Fibroblast of mammary gland (primary cell): ENCODE measurements around the gene ANKRD39.

ENCODE experiments used
- DNase-seq: peaks from one replicate; pipeline ENCODE4 v3.0.0-alpha.2; 2010; ENCODE audit warnings: low read depth
- H3K4me3 ChIP-seq: 2 replicates; pipeline ENCODE4 v1.5.1; 2011; ENCODE audit warnings: low read depth, mild to moderate bottlenecking, low read length, moderate library complexity; ENCODE audit not compliant: control insufficient read depth
- TF ChIP-seq, protein P1 (sequence below): conservative IDR thresholded peaks from 2 replicates; pipeline ENCODE4 v1.5.1; 2011; ENCODE audit warnings: low read depth, low read length, inconsistent platforms; ENCODE audit not compliant: control insufficient read depth, insufficient read depth

Gene ANKRD39

DNA sequence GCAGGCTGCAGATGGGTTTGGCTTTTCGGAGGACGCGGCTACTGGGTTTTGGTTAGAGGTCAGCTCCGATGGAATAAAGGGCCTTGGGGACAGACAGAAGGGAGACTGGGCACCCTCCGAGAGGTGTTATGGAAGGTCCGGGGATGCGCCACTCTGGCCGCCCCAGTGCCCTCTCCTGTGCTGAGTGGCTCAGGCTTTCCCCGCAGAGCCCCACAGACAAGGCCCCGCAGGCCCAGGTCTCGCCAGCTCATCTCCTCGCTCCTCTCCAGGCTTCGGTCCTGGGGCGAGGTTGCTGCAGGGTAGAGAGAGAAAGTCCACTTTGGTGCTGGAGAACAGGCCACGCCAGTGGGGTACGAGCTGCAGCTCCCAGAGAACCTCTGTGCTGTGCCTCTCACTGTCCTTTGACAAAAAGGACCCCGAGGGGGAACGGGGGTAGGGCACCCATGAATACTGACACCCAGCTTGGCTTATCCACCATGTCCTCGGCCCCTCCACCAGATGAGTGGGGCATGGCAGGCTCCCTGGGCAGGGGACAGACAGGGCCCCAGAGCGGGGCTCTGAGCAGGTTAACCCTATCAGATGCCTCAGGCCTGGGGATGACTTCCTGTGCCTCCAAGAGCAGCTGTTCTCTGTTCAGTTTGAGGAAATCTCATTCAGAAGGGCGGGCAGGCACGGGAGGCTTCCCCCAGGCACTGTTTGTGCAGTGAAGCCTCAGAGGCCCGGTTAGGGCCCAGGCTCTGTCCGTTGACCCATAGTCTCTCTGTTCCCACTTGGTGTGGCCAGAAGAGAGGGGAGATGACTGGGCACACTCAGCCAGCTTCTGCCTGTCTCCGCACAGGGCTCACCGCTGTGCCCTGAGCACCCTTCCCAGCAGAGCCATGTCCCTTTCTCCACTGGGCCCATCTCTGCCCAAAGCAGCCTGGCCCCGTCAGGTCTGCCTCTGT, 57.5 kb downstream of the ANKRD39 start:
- no peak overlapping the region for H3K4me3 ChIP-seq
- no peak for DNase-seq
- TF ChIP-seq, protein P1, sequence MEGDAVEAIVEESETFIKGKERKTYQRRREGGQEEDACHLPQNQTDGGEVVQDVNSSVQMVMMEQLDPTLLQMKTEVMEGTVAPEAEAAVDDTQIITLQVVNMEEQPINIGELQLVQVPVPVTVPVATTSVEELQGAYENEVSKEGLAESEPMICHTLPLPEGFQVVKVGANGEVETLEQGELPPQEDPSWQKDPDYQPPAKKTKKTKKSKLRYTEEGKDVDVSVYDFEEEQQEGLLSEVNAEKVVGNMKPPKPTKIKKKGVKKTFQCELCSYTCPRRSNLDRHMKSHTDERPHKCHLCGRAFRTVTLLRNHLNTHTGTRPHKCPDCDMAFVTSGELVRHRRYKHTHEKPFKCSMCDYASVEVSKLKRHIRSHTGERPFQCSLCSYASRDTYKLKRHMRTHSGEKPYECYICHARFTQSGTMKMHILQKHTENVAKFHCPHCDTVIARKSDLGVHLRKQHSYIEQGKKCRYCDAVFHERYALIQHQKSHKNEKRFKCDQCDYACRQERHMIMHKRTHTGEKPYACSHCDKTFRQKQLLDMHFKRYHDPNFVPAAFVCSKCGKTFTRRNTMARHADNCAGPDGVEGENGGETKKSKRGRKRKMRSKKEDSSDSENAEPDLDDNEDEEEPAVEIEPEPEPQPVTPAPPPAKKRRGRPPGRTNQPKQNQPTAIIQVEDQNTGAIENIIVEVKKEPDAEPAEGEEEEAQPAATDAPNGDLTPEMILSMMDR, result no peak

DNA sequence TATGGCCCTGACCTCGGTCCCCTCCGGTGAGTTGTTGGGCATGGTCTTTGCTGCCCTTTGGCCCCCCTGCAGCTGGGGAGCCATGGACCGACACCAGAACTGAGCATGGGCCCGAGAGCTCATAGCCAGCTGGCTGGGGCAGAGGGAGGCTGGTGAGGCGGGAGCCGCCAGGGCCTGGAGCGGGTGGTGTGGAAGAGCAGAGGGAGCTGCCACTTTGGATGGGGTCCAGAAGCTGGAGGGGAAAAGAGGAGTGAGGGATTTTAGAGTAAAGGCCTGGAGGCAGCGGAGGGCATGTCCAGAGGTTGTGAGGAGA, 58.2 kb downstream of the ANKRD39 start:
- TF ChIP-seq, protein P1, result no peak
- no peak overlapping the region for H3K4me3 ChIP-seq
- no peak for DNase-seq

DNA sequence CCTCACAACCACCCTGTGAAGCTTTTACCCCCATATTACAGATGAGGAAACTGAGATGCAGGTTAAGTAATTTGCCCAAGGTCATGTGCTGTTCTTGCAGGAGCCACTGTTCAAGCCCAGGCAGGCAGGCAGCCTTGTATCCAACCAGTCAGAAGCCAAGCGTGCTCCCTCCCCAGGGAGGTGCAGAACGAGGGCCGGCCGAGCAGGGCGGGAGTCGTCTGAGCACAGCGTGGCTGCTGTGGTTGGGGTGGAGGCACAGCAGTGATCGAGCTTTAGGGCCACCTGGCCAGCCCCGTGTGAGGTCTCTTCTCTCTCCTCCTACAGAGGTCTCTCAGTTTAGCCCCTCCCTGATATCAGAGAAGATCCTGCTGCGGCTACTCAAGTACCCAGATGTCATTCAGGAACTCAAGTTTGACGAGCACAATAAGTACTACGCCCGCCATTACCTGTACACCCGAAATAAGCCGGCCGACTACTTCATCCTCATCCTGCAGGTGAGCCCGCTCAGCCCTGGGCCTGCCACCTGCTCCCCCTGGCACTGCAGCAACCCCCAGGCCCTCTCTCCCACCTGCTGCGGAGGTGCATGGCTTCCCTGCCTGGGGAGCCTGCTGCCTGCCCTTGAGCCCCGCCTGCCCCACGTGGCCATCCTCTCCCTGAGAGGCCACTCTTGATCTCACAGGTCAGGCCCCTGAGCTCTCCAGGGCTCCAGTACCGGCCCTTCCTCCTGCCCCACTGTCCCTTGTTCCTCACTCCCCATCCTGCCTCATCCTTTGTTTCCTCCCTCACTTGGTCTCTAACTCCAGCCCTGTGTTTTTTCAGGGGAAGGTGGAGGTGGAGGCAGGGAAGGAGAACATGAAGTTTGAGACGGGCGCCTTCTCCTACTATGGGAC, 58.8 kb downstream of the ANKRD39 start:
- TF ChIP-seq, protein P1, result no peak
- no peak overlapping the region for H3K4me3 ChIP-seq
- DNase-seq, result no peak
